ENCODE measurements around the gene EHD4.
A peak's percentile ranks its signal among the peaks of the same experiment; 100 is the strongest.

EHD4 gene

DNA sequence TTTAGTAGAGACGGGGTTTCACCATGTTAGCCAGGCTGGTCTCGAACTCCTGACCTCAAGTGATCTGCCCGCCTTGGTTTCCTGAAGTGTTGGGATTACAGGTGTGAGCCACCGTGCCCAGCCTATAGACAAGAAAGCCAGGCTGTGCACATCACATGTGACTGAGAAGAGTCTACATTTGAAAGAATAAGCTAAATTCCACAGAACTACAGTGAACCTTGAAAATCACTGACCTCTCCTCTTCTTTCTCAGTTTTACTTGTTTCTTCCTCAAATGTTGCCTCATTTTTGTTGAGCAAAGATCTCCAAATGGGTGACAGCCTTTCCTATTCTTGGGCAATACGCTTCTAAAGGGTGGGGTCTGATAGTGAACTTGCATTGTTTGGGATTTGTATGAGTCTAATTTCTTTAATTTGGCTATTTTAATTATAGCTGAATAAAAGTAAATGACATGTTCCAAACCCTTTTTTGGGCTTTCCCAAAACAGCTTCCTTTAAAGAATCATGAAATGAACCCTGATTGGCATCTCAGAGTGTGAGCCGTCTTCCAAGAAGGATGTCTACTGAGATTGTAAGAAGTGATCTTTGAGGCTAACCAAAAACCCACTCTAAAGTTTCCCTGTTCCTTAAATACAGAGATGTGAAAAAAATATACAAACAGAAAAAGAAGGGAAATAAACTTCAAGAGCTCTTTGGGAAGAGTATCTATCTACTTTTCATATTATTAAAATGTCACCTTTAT is 56.9 kb downstream of the EHD4 start:
- DNase-seq: no peak

DNA sequence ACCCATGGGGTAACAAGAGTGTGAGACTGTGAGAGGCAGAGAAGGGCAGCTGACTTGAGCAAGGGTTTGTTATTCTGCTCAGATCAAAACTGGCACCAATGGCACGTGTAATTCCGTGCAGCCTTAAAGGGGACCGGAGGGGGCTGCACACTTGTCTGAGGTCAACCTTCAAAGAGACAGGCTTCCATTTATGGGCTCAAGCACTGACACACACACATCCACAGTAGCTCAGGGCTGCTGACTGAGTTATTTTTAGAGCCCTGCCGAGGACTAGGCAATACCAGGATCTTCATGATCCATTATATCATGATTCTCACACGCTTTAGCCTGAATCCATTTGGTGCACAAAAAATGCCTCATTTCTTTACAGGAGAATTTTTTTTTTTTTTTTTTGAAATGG is 57.9 kb downstream of the EHD4 start:
- DNase-seq: no peak

DNA sequence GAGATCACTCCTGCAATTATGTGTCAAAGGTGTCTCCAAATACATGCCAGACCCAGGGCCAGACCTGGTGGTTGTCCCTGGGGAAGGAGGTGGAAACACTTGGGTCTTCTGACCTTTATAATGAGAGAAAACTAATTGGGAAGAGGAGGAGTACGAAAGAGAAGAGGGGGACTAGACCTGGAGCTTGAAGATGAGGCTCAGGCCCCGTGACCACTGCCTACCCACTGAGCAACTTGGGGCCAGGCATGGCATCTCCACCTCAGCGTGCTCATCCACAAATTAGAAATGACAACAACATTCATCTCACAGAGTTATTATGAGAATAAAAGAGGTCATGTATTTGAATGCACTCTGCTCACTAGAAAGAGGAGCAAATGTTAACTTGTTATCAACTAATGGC is 59.1 kb downstream of the EHD4 start:
- DNase-seq: no peak

DNA sequence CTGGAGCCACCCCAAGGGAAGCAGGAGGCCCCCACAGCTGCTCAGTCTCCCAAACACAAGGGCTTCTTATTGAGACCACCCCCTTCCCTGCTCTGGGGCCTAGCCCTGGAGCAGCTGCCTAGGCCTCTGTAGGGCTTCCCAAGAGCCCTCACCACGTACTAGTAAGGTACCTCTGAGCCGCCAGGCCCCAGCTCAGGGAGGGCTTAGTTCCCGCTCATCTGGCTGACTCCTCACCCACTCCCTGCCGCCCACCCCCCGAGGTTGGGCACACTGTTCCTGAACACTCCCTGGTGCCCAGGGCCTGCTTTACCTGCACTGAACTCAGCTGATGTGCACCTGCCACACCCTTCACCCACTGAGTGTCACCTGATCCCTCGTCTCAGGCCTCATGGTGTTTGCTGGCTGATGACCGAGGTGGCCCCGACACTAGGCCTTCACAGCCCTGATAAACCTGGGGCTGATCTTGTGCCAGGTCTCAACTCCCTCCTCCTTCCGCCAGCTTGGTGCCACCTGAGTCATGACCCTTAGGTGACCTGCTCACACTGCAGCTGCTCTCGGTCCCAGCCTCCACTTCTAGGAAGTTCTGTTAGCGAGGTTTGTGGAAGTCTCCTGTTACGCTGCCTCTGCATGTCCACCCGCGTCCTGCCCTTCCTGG is 60.5 kb downstream of the EHD4 start:
- no peak for DNase-seq

DNA sequence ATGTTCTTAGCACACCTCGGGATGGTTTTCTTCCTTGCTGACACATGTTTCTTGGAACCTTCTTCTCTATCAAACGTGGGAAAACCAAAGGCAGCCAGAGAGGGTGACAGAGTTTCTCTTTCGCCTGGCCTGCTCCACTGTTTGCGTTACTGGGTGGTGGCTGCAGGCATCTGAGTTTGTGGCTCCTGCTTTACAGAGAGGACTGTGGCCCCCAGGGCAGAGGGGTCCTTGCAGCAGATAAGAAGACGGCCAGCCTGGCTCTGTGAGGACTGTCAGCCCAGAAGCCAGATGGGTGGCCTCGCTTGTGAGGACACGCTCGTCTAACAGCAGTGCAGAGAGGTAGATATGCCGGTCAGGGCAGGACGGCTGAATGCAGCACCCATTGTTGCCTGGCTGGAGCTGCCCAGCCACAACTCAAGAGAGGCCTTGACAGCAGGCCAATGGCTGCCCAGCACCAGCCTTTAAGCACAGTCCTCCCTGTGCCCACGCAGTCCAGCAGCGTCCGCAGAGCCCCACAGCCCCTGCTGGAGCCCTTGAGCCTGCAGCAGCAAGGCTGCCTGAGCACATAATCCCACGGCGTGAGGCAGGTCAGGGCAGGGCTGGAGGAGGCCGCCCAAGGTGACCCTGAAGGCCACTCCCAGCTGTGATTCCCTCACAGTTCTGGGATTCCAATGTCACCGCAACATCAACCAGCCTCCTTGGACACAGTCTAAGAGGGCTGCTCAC is 63.5 kb downstream of the EHD4 start:
- DNase-seq: no peak

DNA sequence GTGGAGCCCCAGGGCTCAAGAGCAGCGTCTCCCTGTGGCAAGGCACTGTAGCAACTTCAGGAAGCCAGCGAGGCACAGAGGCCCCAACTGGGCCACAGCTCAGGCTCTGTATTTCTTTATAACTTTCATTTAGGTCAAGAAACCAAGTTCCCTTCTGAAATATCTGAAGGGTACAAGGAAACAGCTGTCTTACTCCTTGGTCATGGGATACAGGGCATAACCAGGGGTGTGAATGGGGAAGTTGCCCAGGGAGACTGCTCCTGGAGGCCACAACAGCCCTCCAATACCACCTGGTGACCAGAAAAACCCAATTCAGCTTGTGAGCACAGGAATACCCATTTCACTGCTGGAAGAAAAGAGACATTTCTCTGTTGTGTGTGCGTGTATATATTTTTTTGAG is 65.2 kb downstream of the EHD4 start:
- no peak for DNase-seq

DNA sequence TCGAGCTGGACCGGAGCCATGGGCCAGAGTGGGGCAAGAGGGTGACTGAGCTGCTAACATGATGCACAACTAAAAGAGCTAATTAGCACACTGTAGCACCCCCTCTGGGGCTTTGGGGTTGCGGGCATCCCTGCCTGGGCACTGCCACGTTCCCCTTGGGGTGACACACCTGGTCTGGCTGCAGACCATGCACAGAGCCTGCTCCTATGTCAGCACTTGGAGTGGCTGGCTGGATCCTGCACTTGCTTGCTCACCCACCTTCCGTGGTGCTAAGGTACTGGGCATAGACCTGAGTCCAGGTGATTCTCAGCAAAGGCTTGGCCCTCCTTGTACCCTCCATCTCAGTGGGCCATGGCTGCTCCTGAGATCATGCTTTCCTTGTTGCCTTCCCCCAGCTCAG is 65.7 kb downstream of the EHD4 start:
- no peak for DNase-seq

DNA sequence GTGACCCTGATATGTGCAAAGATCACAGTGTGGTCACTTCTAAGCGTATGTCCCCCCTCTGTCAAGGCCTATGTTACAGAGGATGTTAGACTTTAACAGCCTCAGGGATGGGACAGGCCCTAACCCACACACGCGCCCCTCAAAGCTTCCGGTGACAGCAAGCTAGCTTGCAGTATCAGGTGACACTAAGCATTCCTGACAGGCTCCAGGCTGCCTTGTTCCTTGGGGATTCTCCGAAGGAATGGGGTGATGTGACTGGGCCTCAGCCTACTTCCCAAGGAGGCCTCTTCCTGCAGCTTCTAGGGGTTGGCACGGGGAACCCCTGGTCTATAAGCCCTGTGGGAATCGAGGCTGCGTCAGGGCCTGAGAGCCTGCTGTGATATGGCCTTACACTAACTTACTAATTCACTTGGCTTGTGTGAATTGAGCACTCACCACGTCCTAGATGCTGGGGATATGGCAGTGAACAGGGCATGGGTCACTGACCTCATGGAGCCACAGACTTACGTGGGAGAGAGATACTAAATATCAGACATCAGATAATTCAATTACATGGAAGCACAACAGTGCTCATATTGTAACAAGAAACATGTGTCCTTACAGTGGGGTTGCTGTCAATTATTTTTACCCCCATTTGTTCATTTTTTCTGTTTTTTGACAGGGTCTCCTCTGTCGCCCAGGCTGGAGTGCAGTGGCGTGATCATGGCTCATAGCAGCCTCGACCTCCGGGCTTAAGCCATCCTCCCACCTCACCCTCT is 67.1 kb downstream of the EHD4 start:
- no peak for DNase-seq

DNA sequence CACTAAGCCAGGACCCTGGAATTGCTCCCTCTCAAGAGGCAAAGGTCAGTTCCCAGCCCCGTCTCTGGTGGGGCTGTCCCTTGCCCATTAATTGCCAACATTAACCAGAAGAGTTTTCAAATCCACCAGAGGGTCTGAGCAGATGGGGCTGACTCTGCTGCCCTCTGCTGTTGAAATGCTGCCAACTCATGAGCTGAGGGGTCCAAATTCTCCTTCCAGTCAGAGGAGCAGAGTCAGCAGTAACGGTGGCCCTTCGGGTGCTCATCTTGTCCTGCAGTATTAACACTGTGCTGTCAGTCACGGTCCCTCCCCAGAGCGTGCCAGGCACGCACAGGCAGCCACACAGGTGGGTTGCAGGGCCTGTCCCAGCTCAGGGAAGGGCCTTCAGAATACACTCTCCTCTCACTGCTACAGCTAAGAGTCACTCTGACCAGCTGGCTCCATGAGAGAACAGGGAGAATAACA is 67.8 kb downstream of the EHD4 start:
- DNase-seq: peak; percentile 50

DNA sequence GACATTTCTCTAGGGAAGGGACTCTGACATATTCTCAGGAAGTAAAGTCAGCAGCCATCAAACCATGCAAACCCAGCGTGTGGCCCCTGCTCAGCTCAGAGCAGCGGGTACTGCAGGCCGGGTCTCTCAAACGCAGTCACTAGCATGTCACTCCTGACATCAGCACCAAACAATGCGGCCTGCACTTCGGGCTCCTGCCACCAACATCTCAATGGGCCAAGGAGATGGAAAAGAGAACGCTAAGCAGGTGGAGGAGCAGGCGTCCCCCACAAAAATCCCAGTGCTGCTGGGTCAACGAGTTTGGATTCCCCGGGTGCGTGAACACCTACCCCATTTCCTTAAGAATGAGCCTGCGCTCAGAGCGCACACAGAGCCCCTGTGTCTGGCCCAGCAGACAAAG is 68.6 kb downstream of the EHD4 start:
- no peak for DNase-seq

DNA sequence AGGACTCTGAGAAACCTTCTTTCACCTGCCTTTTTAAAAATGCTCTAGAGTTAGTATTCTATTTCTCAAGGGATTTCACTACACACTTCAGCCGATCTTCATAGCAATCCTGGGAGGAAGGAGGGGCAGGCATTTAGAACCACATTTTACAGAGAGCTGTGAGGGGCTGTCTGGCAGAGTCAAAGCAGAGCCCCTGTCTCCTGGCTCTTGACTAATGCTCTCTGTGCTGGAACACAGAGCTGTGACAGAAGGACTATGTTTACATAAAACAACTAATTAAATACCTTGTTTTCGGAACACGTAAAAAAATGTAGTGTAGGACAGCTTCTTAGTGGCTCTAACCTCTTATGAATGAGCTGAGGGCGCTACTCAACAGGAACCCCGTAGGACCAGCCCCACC is 70.9 kb downstream of the EHD4 start:
- no peak for DNase-seq

DNA sequence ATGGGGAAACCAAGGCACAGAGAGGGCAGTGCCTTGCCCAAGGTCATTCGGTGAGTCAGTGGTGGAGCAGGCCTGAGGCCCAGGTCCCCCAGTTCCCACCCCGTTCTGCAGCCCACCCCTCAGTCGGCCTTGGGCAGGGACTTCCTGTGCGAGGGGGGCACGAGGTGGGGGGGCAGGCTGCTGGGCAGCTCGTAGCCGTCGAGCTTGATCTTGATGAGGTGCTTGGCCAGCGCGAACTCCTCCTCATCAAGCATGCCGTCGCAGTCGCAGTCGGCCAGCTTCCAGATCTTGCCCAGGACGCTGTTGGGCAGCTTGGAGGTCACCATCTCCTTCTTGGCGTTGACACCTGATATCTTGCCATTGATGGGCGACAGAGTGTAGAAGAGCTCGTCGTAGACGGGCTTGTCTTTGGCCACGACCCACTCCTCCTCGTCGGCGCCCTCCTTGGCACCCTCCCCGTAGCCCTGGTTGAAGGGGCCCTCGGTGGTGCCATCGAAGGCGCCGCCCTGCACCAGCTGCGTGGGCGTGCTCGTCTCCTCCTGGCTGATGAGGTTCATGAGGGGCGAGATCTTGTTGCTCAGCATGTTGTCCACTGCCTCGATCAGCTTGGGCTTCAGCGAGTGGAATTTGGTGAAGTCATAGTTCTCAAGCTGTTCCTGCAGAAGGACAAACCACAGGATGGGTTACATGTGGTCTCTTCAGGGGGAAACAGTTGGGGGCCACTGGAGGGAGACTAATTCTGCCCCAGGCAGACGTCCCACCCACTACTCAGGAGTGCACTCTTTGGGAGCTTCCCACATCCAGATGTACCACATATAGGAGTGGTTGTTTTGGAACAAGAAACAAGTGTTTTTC is 71.6 kb downstream of the EHD4 start:
- no peak for DNase-seq

DNA sequence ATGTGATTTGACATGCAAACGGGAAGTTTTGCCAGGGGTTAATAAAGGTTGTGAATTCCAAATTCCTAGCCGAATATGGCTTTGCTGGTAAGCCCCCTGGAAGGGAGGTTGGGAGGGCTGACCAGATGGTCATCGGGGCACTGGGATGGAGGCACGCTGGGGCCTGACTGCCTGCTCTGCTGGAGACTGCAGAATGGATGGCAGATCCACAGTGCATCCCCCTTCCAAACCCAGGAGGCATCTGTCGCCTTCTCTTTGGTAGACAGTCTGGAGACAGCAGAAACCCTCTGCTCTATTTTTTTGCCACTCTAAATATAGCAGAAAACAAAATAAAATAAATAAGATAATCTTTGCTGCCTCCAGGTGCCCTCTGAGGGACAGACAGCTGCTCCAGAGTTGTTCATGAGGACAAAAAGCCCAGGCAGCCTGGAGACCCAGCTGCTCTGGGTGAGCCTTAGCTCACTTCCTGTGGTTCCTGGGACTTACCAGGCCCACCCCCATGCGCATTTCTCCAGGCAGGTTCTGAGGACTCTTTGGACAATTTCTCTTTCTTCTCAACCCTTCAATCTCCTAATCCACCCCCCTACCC is 72.4 kb downstream of the EHD4 start:
- no peak for DNase-seq

DNA sequence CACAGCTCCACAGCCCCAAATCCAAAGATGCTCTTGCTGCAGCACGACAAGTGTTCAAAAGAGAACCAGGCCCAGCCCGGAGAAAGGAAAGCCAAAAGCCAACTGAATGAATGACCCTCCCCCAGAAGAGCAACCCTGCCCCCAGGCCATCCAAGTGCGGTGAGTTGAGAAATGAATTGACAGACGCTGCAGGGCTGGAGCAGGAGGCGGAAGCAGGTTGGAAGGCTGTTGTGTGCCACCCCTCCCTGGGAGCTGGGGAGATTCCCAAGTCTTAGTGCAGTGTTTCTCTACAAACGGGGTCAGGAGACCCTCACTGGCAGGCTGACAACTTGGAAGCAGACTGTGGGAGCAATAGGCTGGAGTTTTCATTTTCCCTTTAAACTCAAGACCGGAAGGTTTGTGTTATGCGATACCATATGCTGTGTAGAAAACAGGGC is 75.0 kb downstream of the EHD4 start:
- no peak for DNase-seq

DNA sequence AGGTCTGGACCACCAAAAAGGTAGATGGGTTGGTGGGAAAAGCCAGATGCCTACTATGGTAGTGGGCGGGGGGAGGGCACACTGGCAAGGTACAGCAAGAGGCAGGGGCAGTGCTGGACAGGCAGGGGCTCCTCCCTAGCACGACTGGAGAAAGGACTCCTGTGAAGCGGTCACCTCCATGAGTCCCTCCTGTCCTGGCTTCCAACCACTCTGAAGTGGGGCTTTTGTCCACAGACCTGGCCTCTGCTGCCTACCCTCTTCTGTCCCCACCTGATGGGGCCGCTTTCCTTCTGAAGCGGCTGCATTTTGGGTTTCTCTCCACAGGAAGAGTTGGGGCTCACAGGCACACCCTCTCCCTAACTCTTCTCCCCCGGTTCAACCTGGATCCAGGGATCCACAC is 75.8 kb downstream of the EHD4 start:
- DNase-seq: no peak

DNA sequence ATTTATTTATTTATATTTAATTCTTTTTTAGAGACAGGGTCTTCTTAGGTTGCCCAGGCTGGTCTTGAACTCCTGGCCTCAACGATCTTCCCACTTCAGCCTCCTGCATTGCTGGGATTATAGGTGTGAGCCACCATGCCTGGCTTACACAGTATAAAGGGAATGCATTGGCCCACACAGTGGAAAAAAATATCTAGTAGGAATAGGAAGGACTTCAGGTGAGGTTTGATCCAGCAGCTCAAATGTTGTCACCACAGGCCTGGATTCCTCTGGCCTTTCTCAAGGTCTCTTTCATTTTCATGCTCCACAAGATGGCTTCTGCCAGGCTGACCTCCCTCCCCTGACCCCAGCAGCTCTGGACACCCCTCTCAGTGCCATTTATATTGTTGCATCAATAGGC is 76.4 kb downstream of the EHD4 start:
- DNase-seq: no peak

DNA sequence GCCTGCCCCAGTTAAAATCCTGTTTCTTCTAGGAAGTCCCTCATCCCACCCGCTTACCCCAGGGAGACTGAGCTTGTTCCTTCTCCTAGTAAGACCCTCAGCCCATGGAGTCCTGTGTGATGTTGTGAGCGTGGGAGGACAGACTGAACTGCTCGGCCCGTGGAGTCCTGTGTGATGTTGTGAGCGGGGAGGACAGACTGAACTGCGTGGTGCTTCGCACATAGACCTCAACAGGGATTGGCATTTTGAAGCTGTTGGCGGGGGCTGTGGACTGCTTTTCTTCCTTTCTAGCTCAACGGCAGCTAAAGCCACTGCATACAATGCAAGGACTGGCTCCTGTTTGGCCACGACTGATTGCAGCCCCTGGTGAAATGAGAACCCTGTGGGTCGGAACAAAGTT is 76.9 kb downstream of the EHD4 start:
- DNase-seq: no peak

DNA sequence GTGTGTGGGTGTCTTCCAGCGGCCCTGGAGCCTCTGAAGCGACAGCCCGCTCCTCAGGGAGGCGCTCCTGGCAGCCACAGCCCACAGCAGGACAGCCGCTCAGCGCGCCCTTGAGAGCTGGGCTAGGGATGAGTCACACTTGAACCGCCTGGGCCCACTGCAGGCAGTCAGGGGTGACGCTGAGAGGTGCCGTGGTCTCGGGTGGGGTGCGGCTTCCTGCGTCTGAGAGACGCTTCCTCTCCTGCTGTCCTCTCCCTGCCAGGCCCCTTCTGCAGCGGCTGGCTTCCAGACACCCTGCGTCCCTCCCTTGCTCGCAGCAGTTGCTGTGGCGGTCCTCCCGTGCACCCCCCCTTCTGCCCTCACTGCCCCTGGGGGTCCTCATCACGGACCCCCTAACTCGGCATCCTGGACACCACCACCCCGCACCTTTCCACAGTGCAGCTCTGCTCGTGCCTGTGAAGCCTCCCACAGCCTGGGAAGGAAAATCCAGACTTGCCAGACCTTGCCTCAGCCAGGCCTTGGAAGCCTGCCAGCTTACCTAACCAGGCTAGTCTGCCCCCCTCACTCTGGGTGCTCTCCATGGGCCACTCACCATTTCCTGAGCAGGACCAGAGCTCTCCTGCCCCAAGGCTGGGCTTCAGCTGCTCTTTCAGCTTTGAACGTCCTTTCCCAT is 77.4 kb downstream of the EHD4 start:
- DNase-seq: peak; percentile 67

DNA sequence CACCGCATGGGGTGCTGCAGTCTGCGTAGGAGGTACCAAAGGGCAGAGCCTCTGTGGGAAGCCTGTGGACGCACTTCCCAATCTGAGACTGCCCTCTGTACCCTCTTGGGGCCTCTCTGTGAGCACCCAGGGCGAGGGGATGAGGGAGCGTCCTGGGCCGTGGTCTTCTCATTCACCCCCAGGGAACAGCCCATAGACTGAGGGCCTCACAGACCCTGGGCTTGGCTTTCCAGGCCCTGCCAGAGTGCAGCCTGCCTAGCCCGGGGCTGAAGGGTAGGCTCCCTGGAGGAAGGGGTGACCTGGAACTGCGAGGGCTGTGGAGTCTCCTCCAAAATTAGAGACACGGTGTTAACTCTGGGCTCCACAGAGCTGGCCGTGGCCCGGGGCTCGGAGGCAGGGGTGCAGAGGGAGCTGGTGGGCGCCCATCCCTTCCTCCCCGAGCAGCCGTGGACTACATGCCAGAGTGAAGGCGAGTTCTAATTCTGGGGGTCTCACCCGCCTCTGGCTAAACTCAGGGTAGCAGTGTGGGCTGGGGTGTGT is 78.0 kb downstream of the EHD4 start:
- no peak for DNase-seq

DNA sequence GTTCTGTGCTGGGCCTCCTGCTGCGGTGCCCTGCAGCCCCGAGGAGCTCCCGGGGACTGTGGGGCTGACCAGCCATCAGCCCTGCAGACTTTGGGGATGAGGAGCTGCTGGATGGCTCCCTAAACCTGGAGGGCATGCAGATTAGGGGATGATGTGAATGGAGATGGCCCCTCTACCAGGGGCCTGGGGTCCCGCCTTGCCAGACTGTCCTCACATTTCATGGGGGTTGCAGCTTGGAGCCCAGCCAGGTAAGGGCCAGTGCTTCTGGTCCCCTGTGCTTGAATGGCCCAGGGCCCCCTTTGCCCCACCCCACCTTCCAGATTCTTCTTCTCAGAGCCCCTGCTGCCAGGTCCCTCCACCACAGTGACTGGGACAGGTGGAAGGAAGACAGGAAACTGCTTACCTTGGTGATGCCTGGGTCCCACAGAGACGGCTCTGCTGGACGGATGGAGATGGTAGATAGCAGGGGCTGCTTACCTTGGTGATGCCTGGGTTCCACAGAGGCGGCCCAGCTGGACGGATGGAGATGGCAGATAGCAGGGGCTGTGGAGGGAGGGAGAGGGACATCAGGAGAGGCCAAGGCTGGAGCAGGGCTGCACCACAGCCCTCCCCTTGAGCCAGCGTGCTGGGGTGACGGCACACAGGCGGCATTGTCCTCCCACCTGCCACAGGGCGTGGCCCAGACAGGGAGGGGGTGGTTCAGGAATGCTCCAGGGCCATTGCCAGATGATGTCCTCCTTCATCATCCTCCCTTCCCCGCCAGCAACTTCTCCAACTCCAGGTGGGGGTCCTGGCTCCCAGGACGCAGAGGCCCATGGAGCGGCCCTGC is 78.7 kb downstream of the EHD4 start, which contains the start of gene SPTBN5:
SPTBN5 (minus strand) TSS at position 632 of the 829 bp plus-strand sequence; CDS start at position 76, 556 bp downstream.
- no peak for DNase-seq

Measured in effector CD8-positive, alpha-beta T cell (primary cell).